Stimulated activated CD4-positive, alpha-beta T cell treated with anti-CD3 and anti-CD28 coated beads, Interleukin-1b, Interleukin-23, amount 100 ng/mL, for 48 hours (primary cell): ENCODE data around the gene FRMD4A.
"Not testable (repeated sequence)": the region's sequence is repeated elsewhere in the genome, so short reads cannot be mapped to it uniquely, and the experiment has no call there.

Experiments
- DNase-seq: peaks from one replicate; pipeline ENCODE4 v3.0.0-alpha.2; 2020

Gene FRMD4A

GRCh38 chr10:14135196-14135595 is 195.5 kb downstream of the FRMD4A start:
- not testable (repeated sequence) for DNase-seq

GRCh38 chr10:14134275-14134674 is 196.4 kb downstream of the FRMD4A start:
- no peak for DNase-seq

- DNase-seq, result no peak
Measured at GRCh38 chr10:14131261-14131960, 199.3 kb downstream of the FRMD4A start.

GRCh38 chr10:14129770-14130169 is 201.0 kb downstream of the FRMD4A start:
- DNase-seq, result no peak

- no peak for DNase-seq
Measured at GRCh38 chr10:14128519-14128918, 202.2 kb downstream of the FRMD4A start.

- DNase-seq, result no peak
Measured at GRCh38 chr10:14126697-14127440, 203.9 kb downstream of the FRMD4A start.

- DNase-seq, result no peak
Measured at GRCh38 chr10:14125564-14125963, 205.2 kb downstream of the FRMD4A start.

GRCh38 chr10:14124941-14125340 is 205.8 kb downstream of the FRMD4A start:
- DNase-seq, result no peak

- no peak for DNase-seq
Measured at GRCh38 chr10:14123139-14123538, 207.6 kb downstream of the FRMD4A start.

- no peak for DNase-seq
Measured at GRCh38 chr10:14120812-14121211, 209.9 kb downstream of the FRMD4A start.

- DNase-seq, result no peak
Measured at GRCh38 chr10:14118953-14119352, 211.8 kb downstream of the FRMD4A start.

GRCh38 chr10:14116837-14117236 is 213.9 kb downstream of the FRMD4A start:
- DNase-seq, result no peak

- no peak for DNase-seq
Measured at GRCh38 chr10:14116021-14116420, 214.7 kb downstream of the FRMD4A start.

GRCh38 chr10:14114791-14115190 is 215.9 kb downstream of the FRMD4A start:
- no peak for DNase-seq

GRCh38 chr10:14112056-14112455 is 218.7 kb downstream of the FRMD4A start:
- DNase-seq, result no peak

- DNase-seq, result no peak
Measured at GRCh38 chr10:14111208-14111607, 219.5 kb downstream of the FRMD4A start.

GRCh38 chr10:14106828-14107227 is 223.9 kb downstream of the FRMD4A start:
- no peak for DNase-seq

GRCh38 chr10:14102056-14102455 is 228.7 kb downstream of the FRMD4A start:
- DNase-seq, result no peak

- no peak for DNase-seq
Measured at GRCh38 chr10:14099885-14100284, 230.8 kb downstream of the FRMD4A start.

GRCh38 chr10:14093730-14094484 is 236.8 kb downstream of the FRMD4A start:
- DNase-seq, result no peak

- DNase-seq, result no peak
Measured at GRCh38 chr10:14092799-14093198, 237.9 kb downstream of the FRMD4A start.

GRCh38 chr10:14089556-14090292 is 241.0 kb downstream of the FRMD4A start:
- no peak for DNase-seq

GRCh38 chr10:14087566-14087965 is 243.2 kb downstream of the FRMD4A start:
- no peak for DNase-seq
